Stimulated activated CD4-positive, alpha-beta T cell treated with anti-CD3 and anti-CD28 coated beads, Interleukin-2, amount 100 ng/mL, for 24 hours (primary cell): ENCODE data around the gene CHST11.
A peak's percentile ranks its signal among the peaks of the same experiment; 100 is the strongest.
"Not testable (repeated sequence)": the region's sequence is repeated elsewhere in the genome, so short reads cannot be mapped to it uniquely, and the experiment has no call there.

Source experiments
- DNase-seq, 2 donors: peaks; one replicate each; pipeline ENCODE4 v3.0.0-alpha.2; 2020

The CHST11 gene

GRCh38 chr12:104610513-104611235 is 153.9 kb downstream of the CHST11 start:
- DNase-seq, result no peak

- DNase-seq, result no peak
Measured at GRCh38 chr12:104611671-104612070, 154.9 kb downstream of the CHST11 start.

- DNase-seq, result not testable (repeated sequence)
Measured at GRCh38 chr12:104613372-104613771, 156.6 kb downstream of the CHST11 start.

GRCh38 chr12:104615048-104615561 is 158.4 kb downstream of the CHST11 start:
- no peak for DNase-seq

GRCh38 chr12:104618691-104619090 is 161.9 kb downstream of the CHST11 start:
- no peak for DNase-seq

DNA sequence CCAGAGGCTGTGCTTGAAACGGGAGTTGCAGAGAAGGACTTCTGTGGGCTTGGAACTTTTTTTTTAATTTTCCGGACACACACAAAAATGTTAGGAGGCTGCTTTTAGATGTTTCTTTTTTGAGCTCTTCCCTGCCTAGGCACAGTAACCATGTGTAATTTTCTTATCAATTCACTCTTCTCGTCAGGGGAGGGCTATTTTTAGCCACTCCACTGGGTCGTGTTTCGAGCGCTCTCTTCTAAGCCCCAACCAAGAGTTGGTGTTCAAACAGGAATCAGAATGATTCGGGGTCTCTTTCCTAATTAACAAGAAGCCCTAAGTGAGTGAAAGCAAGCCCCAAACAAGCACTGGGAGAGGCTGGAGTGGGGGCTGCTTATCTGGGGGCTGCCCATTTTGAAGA is 162.6 kb downstream of the CHST11 start:
- no peak for DNase-seq

- no peak for DNase-seq
Measured at GRCh38 chr12:104620837-104621531, 164.2 kb downstream of the CHST11 start.

- DNase-seq, result no peak
Measured at GRCh38 chr12:104622928-104623327, 166.2 kb downstream of the CHST11 start.

DNA sequence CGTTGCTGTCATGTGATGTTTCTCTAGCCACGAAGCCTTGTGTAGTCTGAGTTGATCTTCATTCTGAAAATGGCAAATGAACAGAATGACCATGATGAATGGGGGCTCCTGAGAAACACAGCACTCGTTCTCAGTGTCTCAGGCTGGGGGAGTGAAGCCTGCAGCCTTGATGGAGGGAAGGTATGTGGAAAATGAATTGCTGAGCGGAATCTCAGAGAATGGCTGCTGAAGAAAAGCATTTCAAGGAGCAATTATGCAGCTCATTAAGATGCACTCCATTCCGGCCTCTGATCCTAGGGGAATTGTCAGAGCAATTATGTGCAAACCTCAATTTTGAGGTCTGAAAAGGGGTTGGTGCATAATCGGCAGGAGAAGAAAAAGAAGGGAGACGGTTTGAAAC is 167.1 kb downstream of the CHST11 start:
- no peak for DNase-seq

DNA sequence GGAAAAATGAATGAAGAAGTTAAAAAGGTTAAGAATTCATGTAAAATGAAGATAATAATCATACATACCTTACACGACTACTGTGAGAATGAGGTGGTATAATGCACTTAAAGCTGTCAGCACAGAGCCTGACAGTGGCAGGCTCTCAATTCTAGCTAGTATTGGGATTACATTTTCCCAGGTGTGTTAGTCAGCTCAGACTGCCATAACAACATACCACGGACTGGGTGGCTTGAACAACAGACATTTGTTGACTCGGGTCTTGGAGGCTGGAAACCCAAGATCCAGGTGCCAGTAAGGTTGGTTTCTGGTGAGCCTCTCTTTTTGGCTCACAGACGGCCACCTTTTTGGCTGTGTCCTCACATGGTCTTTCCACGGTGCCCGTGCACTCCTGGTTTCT is 167.8 kb downstream of the CHST11 start:
- DNase-seq, result no peak

DNA sequence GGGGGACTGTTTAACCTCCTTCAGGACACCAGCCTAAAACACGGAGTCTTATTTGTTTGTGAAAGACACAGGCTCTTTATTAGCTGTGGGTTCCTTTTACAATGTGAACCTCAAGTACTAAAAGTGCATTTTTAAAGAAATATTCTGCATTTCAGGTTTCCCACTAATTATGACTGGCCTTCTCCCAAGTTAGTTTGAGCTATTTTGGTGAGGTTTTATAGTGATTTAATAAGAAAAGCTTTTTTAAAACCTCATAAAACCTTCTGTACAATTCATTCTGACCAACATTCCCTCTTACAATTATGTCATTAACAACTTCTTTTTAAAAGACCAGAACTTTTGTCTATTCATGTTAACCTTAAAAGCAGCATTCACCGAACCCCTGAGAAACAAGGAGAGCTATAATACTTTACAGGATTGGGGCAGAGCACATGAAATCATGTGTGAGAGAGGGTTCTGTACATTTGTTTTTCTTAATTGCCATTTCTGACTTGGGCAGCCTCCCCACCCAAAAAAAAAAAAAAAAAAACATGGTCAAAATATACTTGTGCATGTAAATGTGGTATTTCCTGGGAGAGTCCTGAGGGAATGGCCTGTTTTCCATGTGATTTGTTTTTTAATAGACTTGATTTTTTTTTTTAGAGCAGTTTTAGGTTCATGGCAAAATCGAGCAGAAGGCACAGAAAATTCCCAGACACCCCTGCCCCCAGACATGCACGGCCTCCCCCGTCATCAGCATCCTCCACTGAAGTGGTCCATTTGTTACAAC is 169.5 kb downstream of the CHST11 start:
- DNase-seq, result no peak

- no peak for DNase-seq
Measured at GRCh38 chr12:104627231-104627989, 170.7 kb downstream of the CHST11 start.

DNA sequence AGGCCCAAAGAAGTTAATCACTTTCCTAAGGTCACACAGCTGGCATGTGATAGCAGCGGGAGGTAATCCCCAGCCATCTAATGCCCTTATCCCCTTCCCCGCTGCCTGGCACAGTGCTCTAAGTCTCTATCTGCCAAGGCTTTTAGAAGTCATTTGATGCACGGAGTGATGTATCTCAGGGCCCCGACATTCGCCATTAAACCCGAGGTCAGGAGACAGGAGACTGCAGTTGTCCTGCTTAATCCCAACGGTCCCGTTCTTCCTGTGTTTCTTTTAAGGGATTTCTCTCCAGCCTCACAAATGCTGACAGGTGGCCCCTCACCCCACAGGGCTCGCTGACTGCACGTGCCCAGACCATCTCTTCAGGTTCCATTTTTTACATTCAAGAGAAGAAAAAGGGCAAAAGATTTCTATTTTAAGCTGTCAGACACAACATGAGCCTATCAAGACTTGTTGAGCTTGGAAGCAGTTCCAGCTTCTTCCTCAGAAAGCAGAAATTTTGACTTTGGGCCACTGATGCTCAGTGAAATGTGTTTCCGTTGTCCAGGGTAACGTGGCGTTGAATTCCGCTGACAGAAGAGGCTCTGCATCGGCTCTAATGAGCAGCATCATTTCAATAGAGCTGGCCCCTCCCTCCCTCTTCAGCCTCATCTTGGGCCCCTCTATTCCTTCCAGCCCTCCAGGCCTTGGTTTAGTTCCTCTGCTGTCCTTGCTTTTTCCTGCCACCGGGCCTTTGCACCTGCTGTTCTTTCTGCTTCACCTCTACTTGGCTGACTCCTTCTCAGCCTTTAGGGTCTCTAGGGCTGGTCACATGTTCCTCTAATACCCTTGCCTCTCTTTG is 171.5 kb downstream of the CHST11 start:
- DNase-seq, result no peak

DNA sequence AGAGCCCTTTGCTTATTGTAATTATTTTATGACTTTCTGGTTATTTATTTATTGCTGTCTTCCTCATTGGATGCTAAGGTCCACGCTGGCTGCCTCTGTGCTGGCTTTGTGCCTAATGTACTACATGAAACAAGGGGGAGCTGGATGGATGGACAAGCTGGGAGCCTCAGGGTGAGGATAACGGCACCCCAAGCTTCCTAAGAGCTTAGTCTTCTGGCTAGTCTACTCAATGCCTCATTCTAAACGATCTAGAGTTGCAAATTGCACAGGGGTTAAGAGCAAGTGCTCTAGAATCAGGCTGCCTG is 172.0 kb downstream of the CHST11 start:
- no peak for DNase-seq

- no peak for DNase-seq
Measured at GRCh38 chr12:104630230-104630670, 173.5 kb downstream of the CHST11 start.

DNA sequence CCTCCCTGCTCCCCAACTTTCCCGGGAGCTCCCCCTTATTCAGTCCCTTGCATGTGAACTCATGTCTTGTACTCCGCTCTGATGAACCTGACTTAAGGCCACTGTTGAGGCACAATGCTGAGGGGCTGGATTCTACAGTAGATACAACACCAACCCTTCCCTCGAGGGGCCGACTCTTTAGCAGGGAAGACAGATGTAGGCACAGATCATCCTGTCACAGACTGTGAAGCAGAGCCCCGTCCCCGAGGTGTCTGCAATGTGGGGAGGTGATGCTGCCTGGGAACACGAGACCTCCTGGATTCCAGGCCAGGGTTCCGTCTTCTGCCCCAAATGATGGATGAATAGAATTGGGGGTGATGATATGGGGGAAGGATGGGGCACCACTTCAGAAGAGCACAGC is 175.1 kb downstream of the CHST11 start:
- DNase-seq, result no peak

DNA sequence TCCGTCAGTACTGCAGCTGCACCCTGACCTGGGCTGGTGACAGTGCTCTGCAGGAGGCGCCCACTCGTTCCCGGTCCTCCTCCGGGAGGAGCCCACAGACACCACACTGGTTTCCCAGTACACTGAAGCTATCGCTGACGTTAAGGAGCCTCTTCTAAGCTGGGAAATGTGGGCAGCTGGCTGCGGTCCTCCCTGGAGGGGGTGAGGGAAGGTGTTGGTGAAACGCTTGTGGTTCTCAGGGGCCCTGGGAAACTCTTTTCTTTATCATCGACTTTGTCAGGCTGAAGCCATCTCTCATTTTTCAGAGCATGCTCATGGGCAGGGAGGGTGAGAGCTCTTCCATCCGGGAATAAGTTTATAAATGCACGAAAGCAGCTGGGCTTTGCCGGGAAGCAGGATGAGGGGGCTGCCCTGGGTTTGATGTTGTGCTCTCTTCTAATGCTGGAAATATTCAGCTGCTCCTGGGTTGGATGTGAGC is 176.0 kb downstream of the CHST11 start:
- DNase-seq, result peak in 1 of 2 donors; percentile 21

DNA sequence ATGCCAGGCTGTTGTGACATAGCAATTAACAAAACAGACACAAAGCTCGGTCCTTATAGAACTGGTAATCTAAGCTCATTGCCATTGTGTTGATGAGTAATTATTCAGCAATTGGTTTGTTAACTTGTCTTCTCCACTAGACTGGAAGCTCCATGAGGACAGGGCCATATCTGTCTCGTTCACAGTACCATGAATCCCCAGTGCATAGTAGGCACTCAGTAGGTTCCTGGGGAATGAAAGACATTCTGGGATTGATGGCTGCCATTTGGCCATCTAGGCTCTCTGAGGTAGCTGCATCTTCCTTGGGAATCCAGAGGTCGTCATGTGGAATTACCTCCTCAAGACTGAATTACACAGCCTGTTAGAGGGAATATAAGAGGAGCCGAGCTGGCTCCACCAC is 177.3 kb downstream of the CHST11 start:
- no peak for DNase-seq

DNA sequence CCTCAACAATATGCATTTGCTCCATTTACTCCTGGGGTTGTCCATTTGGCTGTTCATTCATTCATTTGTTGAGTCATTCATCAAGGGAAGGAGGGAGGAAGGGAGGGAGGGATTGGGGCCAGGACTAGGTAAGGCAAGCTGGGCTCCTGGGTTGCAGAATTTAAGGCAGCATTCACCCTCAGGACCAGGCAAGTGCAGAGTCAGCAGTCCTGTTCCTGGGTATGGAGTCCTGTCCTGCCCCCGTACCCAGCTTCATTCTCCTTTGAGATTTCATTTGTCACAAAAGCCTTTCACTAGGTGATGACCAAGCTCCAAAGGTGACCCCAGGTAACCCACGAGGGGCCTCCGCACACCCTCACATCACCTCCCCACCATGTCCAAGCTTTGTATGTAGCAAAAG is 178.1 kb downstream of the CHST11 start:
- no peak for DNase-seq

DNA sequence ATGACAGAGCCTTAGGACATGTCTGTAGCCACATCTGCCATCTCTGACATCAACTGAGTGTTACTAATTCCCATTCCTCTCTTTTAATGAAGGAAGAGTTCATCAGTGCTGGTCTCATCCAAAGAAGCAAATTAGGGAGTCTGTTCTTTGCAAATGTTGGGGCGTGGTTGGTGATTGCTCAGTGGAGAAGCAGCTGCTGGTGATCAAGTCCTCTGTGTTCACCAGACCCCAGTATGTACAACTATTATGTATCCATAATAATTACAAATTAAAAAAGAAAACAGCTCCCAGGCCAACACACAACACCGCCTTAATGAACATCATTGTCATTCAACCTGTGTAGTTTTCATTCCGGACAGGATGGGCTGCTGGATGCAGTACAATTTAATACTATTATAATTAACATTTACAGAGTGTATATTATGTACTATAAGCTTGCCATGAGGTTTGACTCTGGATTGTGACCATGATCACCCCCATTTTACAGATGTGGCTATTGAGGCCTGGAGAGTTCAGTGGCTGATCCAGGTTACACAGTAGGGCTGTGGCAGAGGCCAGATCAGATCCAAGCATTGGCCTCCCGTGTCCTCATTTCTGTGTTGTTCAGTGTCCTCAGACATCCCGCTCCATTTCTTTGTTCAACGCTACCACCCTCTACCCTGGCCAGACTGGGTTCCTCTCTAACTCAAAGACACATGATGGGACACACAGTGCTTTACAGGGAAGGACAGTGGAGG is 179.0 kb downstream of the CHST11 start:
- no peak for DNase-seq

GRCh38 chr12:104636496-104636895 is 179.7 kb downstream of the CHST11 start:
- no peak for DNase-seq
